ENCODE data around the gene DHDDS.

Gene DHDDS

GRCh38 chr1:26405281-26405915, 26.7 kb upstream of the DHDDS start:
- Histone ChIP-seq H3K9me3 (replicated peaks in 1 of 2; ENCODE audit: control insufficient read depth in 2 of 2, insufficient read depth in 1 of 2, low read depth in 1 of 2, low read length in 2 of 2) (no peaks in the 10 kb centered on the region), H3K9ac (ENCODE audit: low read depth, low read length, poor library complexity) (no peak overlapping the region), H4K8ac (ENCODE audit: low read depth, low read length) (no peak overlapping the region), H3K36me3 (replicated peaks in 1 of 2; ENCODE audit: control insufficient read depth in 2 of 2, insufficient read depth in 2 of 2, low read length in 2 of 2) (no peaks in the 10 kb centered on the region), H3K4me2 (ENCODE audit: insufficient read depth, low read length, poor library complexity, severe bottlenecking) (no peak overlapping the region), H2AK5ac (ENCODE audit: low read depth, low read length) (no peak overlapping the region), H3K4me1 (ENCODE audit: control insufficient read depth in 2 of 2, insufficient read depth in 1 of 2, low read depth in 1 of 2, low read length in 2 of 2) (peaks cover 9 to 16% of the 10 kb centered on the region in 2 donors), H2BK15ac (ENCODE audit: low read length) (no peak overlapping the region), H3K23ac (ENCODE audit: low read depth, low read length, poor library complexity) (no peak overlapping the region), H2BK12ac (ENCODE audit: low read length) (no peak overlapping the region), H3K14ac (ENCODE audit: low read length) (no peak overlapping the region), H3K4ac (ENCODE audit: low read length) (no peak overlapping the region), H3K27me3 (ENCODE audit: control insufficient read depth in 3 of 3, insufficient read depth in 3 of 3, low read depth in 1 of 3, low read length in 3 of 3) (no peaks in the 10 kb centered on the region), H3K27ac (replicated peaks; ENCODE audit: low read length) (no peak overlapping the region), H2BK120ac (ENCODE audit: low read depth, low read length) (no peak overlapping the region), H2AFZ (ENCODE audit: low read length) (no peak overlapping the region), H4K91ac (ENCODE audit: low read depth, low read length, poor library complexity) (no peak overlapping the region), H2BK5ac (ENCODE audit: low read length) (no peak overlapping the region), H3K18ac (ENCODE audit: low read length) (no peak overlapping the region), H3K79me1 (ENCODE audit: low read depth, low read length) (no peaks in the 10 kb centered on the region), H3K4me3 (ENCODE audit: low read length in 2 of 2) (no peak overlapping the region)
- no CpG with 5 or more reads among the region's 7 CpGs for WGBS, 2 donors (ENCODE audit: extremely low coverage in 2 of 2, insufficient read length in 2 of 2, insufficient replicate concordance in 1 of 2)
- no peak for DNase-seq (ENCODE audit: low spot score)

GRCh38 chr1:26408604-26409003, 23.5 kb upstream of the DHDDS start:
- Histone ChIP-seq H2BK15ac (ENCODE audit: low read length) (no peak overlapping the region), H3K27ac (replicated peaks; ENCODE audit: low read length) (peak overlapping the region; percentile 99), H3K14ac (ENCODE audit: low read length) (no peak overlapping the region), H2BK5ac (ENCODE audit: low read length) (no peak overlapping the region), H3K18ac (ENCODE audit: low read length) (no peak overlapping the region), H3K4me2 (ENCODE audit: insufficient read depth, low read length, poor library complexity, severe bottlenecking) (peak overlapping the region; percentile 79), H2AK5ac (ENCODE audit: low read depth, low read length) (no peak overlapping the region), H3K79me1 (ENCODE audit: low read depth, low read length) (no peaks in the 10 kb centered on the region), H4K91ac (ENCODE audit: low read depth, low read length, poor library complexity) (no peak overlapping the region), H2BK12ac (ENCODE audit: low read length) (no peak overlapping the region), H3K9ac (ENCODE audit: low read depth, low read length, poor library complexity) (no peak overlapping the region), H4K8ac (ENCODE audit: low read depth, low read length) (no peak overlapping the region), H3K23ac (ENCODE audit: low read depth, low read length, poor library complexity) (no peak overlapping the region), H3K4me3 (ENCODE audit: low read length in 2 of 2) (peak overlapping the region in 1 of 2 donors; percentile 93), H3K4me1 (ENCODE audit: control insufficient read depth in 2 of 2, insufficient read depth in 1 of 2, low read depth in 1 of 2, low read length in 2 of 2) (peaks cover 10 to 25% of the 10 kb centered on the region in 2 donors), H3K4ac (ENCODE audit: low read length) (no peak overlapping the region), H3K27me3 (ENCODE audit: control insufficient read depth in 3 of 3, insufficient read depth in 3 of 3, low read depth in 1 of 3, low read length in 3 of 3) (no peaks in the 10 kb centered on the region), H2AFZ (ENCODE audit: low read length) (no peak overlapping the region), H3K9me3 (replicated peaks in 1 of 2; ENCODE audit: control insufficient read depth in 2 of 2, insufficient read depth in 1 of 2, low read depth in 1 of 2, low read length in 2 of 2) (peaks cover 0 to 1% of the 10 kb centered on the region in 2 donors), H3K36me3 (replicated peaks in 1 of 2; ENCODE audit: control insufficient read depth in 2 of 2, insufficient read depth in 2 of 2, low read length in 2 of 2) (peaks cover 4 to 20% of the 10 kb centered on the region in 2 donors), H2BK120ac (ENCODE audit: low read depth, low read length) (no peak overlapping the region)
- peak; percentile 95 for DNase-seq (ENCODE audit: low spot score)
- no CpG with 5 or more reads among the region's 12 CpGs for WGBS, 2 donors (ENCODE audit: extremely low coverage in 2 of 2, insufficient read length in 2 of 2, insufficient replicate concordance in 1 of 2)

- Histone ChIP-seq H3K4me3 (ENCODE audit: low read length in 2 of 2) (peak overlapping the region; percentile 81 to 93), H3K9ac (ENCODE audit: low read depth, low read length, poor library complexity) (peak overlapping the region; percentile 94), H3K9me3 (replicated peaks in 1 of 2; ENCODE audit: control insufficient read depth in 2 of 2, insufficient read depth in 1 of 2, low read depth in 1 of 2, low read length in 2 of 2) (peaks cover 0 to 1% of the 10 kb centered on the region in 2 donors), H3K79me1 (ENCODE audit: low read depth, low read length) (no peaks in the 10 kb centered on the region), H3K14ac (ENCODE audit: low read length) (no peak overlapping the region), H3K36me3 (replicated peaks in 1 of 2; ENCODE audit: control insufficient read depth in 2 of 2, insufficient read depth in 2 of 2, low read length in 2 of 2) (peaks cover 4 to 27% of the 10 kb centered on the region in 2 donors), H3K4ac (ENCODE audit: low read length) (peak overlapping the region; percentile 43), H2AFZ (ENCODE audit: low read length) (peak overlapping the region; percentile 73), H3K27ac (replicated peaks; ENCODE audit: low read length) (peak overlapping the region; percentile 99), H4K8ac (ENCODE audit: low read depth, low read length) (no peak overlapping the region), H3K4me2 (ENCODE audit: insufficient read depth, low read length, poor library complexity, severe bottlenecking) (peak overlapping the region; percentile 95), H3K27me3 (ENCODE audit: control insufficient read depth in 3 of 3, insufficient read depth in 3 of 3, low read depth in 1 of 3, low read length in 3 of 3) (no peaks in the 10 kb centered on the region), H2BK5ac (ENCODE audit: low read length) (peak overlapping the region; percentile 100), H3K4me1 (ENCODE audit: control insufficient read depth in 2 of 2, insufficient read depth in 1 of 2, low read depth in 1 of 2, low read length in 2 of 2) (peaks cover 5 to 20% of the 10 kb centered on the region in 2 donors), H3K23ac (ENCODE audit: low read depth, low read length, poor library complexity) (no peak overlapping the region), H2BK15ac (ENCODE audit: low read length) (no peak overlapping the region), H3K18ac (ENCODE audit: low read length) (peak overlapping the region; percentile 99), H2BK120ac (ENCODE audit: low read depth, low read length) (peak overlapping the region; percentile 44), H4K91ac (ENCODE audit: low read depth, low read length, poor library complexity) (peak overlapping the region; percentile 83), H2AK5ac (ENCODE audit: low read depth, low read length) (peak overlapping the region; percentile 73), H2BK12ac (ENCODE audit: low read length) (no peak overlapping the region)
- DNase-seq (ENCODE audit: low spot score) = peak; percentile 91
- WGBS, 2 donors (ENCODE audit: extremely low coverage in 2 of 2, insufficient read length in 2 of 2, insufficient replicate concordance in 1 of 2) = no CpG with 5 or more reads among the region's 16 CpGs
These were observed 22.8 kb upstream of the DHDDS start for GRCh38 chr1:26409191-26409807.
